ENCODE measurements around the gene EFR3B. TPM values are rescaled to one million over a fixed set of nuclear protein-coding genes. Genes with fewer than 3 reads are reported as not detected.

EFR3B gene
- total and polyA plus RNA-seq, 2 experiments from 2014 or later, result 9.0 to 10.0 TPM

GRCh38 chr2:25198576-25198975 lies 156.7 kb downstream of the EFR3B start:
- no peak for DNase-seq (ENCODE audit: low read depth in 1 of 2, low spot score in 1 of 2)
- H3K27ac ChIP-seq, result no peak overlapping the region
- no peaks in the 10 kb centered on the region for H3K27me3 ChIP-seq
- H3K4me1 ChIP-seq (ENCODE audit: low read depth), result no peaks in the 10 kb centered on the region
- H3K4me3 ChIP-seq, result no peak overlapping the region
- H3K9me3 ChIP-seq (ENCODE audit: low read depth), result no peaks in the 10 kb centered on the region
- H3K36me3 ChIP-seq, result no peaks in the 10 kb centered on the region
- no peak for TF ChIP-seq CTCF (IDR thresholded peaks at IDR 0.05; ENCODE audit: low read depth, low read length)

GRCh38 chr2:25201265-25201664 lies 159.4 kb downstream of the EFR3B start:
- TF ChIP-seq CTCF (IDR thresholded peaks at IDR 0.05; ENCODE audit: low read depth, low read length), result peak; percentile 25
- no peak overlapping the region for H3K4me3 ChIP-seq
- no peak for DNase-seq (ENCODE audit: low read depth in 1 of 2, low spot score in 1 of 2)
- H3K4me1 ChIP-seq (ENCODE audit: low read depth), result peaks cover 6% of the 10 kb centered on the region
- no peaks in the 10 kb centered on the region for H3K36me3 ChIP-seq
- no peaks in the 10 kb centered on the region for H3K27me3 ChIP-seq
- H3K9me3 ChIP-seq (ENCODE audit: low read depth), result no peaks in the 10 kb centered on the region
- no peak overlapping the region for H3K27ac ChIP-seq

- DNase-seq (ENCODE audit: low read depth in 1 of 2, low spot score in 1 of 2), result no peak
- Histone ChIP-seq H3K36me3 (no peaks in the 10 kb centered on the region), H3K9me3 (ENCODE audit: low read depth) (no peaks in the 10 kb centered on the region), H3K4me1 (ENCODE audit: low read depth) (peaks cover 6% of the 10 kb centered on the region), H3K27ac (no peak overlapping the region), H3K27me3 (no peaks in the 10 kb centered on the region), H3K4me3 (no peak overlapping the region)
- TF ChIP-seq CTCF (IDR thresholded peaks at IDR 0.05; ENCODE audit: low read depth, low read length), result no peak
Measured at GRCh38 chr2:25201794-25202193, 159.9 kb downstream of the EFR3B start.

GRCh38 chr2:25202275-25202674 lies 160.4 kb downstream of the EFR3B start:
- TF ChIP-seq CTCF (IDR thresholded peaks at IDR 0.05; ENCODE audit: low read depth, low read length), result no peak
- H3K36me3 ChIP-seq, result no peaks in the 10 kb centered on the region
- H3K27ac ChIP-seq, result no peak overlapping the region
- H3K4me3 ChIP-seq, result no peak overlapping the region
- peaks cover 6% of the 10 kb centered on the region for H3K4me1 ChIP-seq (ENCODE audit: low read depth)
- H3K9me3 ChIP-seq (ENCODE audit: low read depth), result no peaks in the 10 kb centered on the region
- no peaks in the 10 kb centered on the region for H3K27me3 ChIP-seq
- DNase-seq (ENCODE audit: low read depth in 1 of 2, low spot score in 1 of 2), result no peak

- DNase-seq (ENCODE audit: low read depth in 1 of 2, low spot score in 1 of 2), result peak in 1 of 2 donors; percentile 55
- Histone ChIP-seq H3K27me3 (no peaks in the 10 kb centered on the region), H3K36me3 (no peaks in the 10 kb centered on the region), H3K9me3 (ENCODE audit: low read depth) (no peaks in the 10 kb centered on the region), H3K27ac (peak overlapping the region; percentile 68), H3K4me3 (no peak overlapping the region), H3K4me1 (ENCODE audit: low read depth) (peaks cover 6% of the 10 kb centered on the region)
- TF ChIP-seq CTCF (IDR thresholded peaks at IDR 0.05; ENCODE audit: low read depth, low read length), result no peak
Measured at GRCh38 chr2:25204190-25204838, 162.4 kb downstream of the EFR3B start.

All from cardiac muscle cell (in vitro differentiated cells and primary cell).